OCI-LY7 (cell line): Measurements from ENCODE around the gene TMEM61. TPM values are rescaled to one million over a fixed set of nuclear protein-coding genes. Genes with fewer than 3 reads are reported as not detected.

Source experiments
- BruUV-seq: library from RNA; stranded (reverse); fragments of 400-500 nt; replicated peaks from 2 replicates; lab custom pipeline; 2021; lab: Mats Ljungman, UMichigan
- CTCF ChIA-PET: fragments of 300-600 bp; sonication (Branson Sonifier 250); formaldehyde crosslinking; loops from one replicate; lab custom pipeline; 2022; ENCODE audit warnings: antibody characterized with exemption; ENCODE audit not compliant: unreplicated experiment; lab: Charles Lee
- POLR2A ChIA-PET: fragments of 300-600 bp; sonication (Branson Sonifier 250); formaldehyde crosslinking; loops from one replicate; lab custom pipeline; 2022; ENCODE audit warnings: antibody characterized with exemption; lab: Charles Lee
- DNase-seq: peaks from one replicate; pipeline ENCODE4 v3.0.0-alpha.2; 2015; ENCODE audit warnings: low spot score
- H2AFZ ChIP-seq: fragments of 200-600 bp; sonication (generic), shearing (Covaris generic); 2 replicates; pipeline ENCODE4 v1.6.1; 2014; ENCODE audit warnings: mild to moderate bottlenecking, antibody characterized with exemption, low read length, moderate library complexity
- H3K27ac ChIP-seq: fragments of 200-600 bp; sonication (generic); 2 replicates; pipeline ENCODE4 v1.5.1; 2014; ENCODE audit warnings: mixed run types, low read depth, mild to moderate bottlenecking, moderate library complexity, low read length, inconsistent platforms; ENCODE audit not compliant: poor library complexity, severe bottlenecking
- H3K36me3 ChIP-seq: fragments of 200-600 bp; sonication (generic); 2 replicates; pipeline ENCODE4 v1.6.1; 2014; ENCODE audit warnings: mild to moderate bottlenecking, antibody characterized with exemption, low read length, moderate library complexity, mixed read lengths; ENCODE audit not compliant: insufficient read depth
- H3K4me1 ChIP-seq: fragments of 200-600 bp; sonication (generic); 2 replicates; pipeline ENCODE4 v1.5.1; 2014; ENCODE audit warnings: mild to moderate bottlenecking, low read length; ENCODE audit not compliant: insufficient read depth, poor library complexity, severe bottlenecking
- H3K4me2 ChIP-seq: fragments of 200-600 bp; sonication (generic); 2 replicates; pipeline ENCODE4 v1.6.1; 2014; ENCODE audit warnings: mild to moderate bottlenecking, low read length
- H3K4me3 ChIP-seq: fragments of 200-600 bp; sonication (generic); 2 replicates; pipeline ENCODE4 v1.5.1; 2014; ENCODE audit warnings: mild to moderate bottlenecking, low read depth, low read length; ENCODE audit not compliant: poor library complexity, severe bottlenecking
- H3K79me2 ChIP-seq: fragments of 200-600 bp; sonication (generic); 2 replicates; pipeline ENCODE4 v1.6.1; 2016; ENCODE audit warnings: low read depth, mild to moderate bottlenecking, low read length, moderate library complexity, mixed read lengths; ENCODE audit not compliant: insufficient read depth
- H3K9me2 ChIP-seq: fragments of 200-600 bp; sonication (generic); 2 replicates; pipeline ENCODE4 v1.6.1; 2016; ENCODE audit warnings: mild to moderate bottlenecking, low read length, mixed read lengths; ENCODE audit not compliant: insufficient read depth
- H3K9me3 ChIP-seq: fragments of 200-600 bp; sonication (generic); 2 replicates; pipeline ENCODE4 v1.6.1; 2014; ENCODE audit warnings: mild to moderate bottlenecking, mixed run types, low read length, mixed read lengths
- H4K20me1 ChIP-seq: fragments of 200-600 bp; sonication (generic); 2 replicates; pipeline ENCODE4 v1.6.1; 2014; ENCODE audit warnings: mild to moderate bottlenecking, antibody characterized with exemption, low read length, moderate library complexity, mixed read lengths; ENCODE audit not compliant: insufficient read depth
- EZH2phosphoT487 ChIP-seq: fragments of 200-600 bp; sonication (generic); IDR thresholded peaks from 2 replicates; pipeline ENCODE4 v1.6.1; 2018; ENCODE audit warnings: low read depth, borderline replicate concordance, mild to moderate bottlenecking, mixed run types, antibody characterized with exemption, low read length, moderate library complexity, mixed read lengths
- intact Hi-C: fragments of 100-400 bp; cut with micrococcal nuclease; formaldehyde crosslinking; loops from one replicate; pipeline ENCODE4 v1.10.0; 2022; ENCODE audit not compliant: unreplicated experiment
- total RNA-seq, 2 experiments: library from RNA; depleted of rRNA in 1 of 2; stranded (reverse); fragments of >200 nt in 1 of 2; shearing (Covaris generic) in 1 of 2; gene quantifications; 2 replicates each; pipeline ENCODE4 v1.2.3, GENCODE V29; 2014 to 2022
- TF ChIP-seq, protein P1 (sequence below): fragments of 200-600 bp; sonication (generic); conservative IDR thresholded peaks from 2 replicates; pipeline ENCODE4 v1.5.1; 2014; ENCODE audit warnings: mild to moderate bottlenecking, antibody characterized with exemption, low read length, moderate library complexity, mixed read lengths

Gene TMEM61
- total RNA-seq, 2 experiments from 2014 or later, result not detected

- H3K79me2 ChIP-seq, result no peaks in the 10 kb centered on the region
- H3K9me2 ChIP-seq, result no peaks in the 10 kb centered on the region
- H3K4me2 ChIP-seq, result no peak overlapping the region
- no peak overlapping the region for H3K27ac ChIP-seq
- BruUV-seq, result no TSS peak
- H2AFZ ChIP-seq, result no peak overlapping the region
- no peaks in the 10 kb centered on the region for H3K36me3 ChIP-seq
- H3K4me1 ChIP-seq, result no peaks in the 10 kb centered on the region
- no peak for DNase-seq
- no peaks in the 10 kb centered on the region; the same call in 1 of the 2 replicates for H4K20me1 ChIP-seq
- no peak for TF ChIP-seq EZH2phosphoT487
- TF ChIP-seq, protein P1, sequence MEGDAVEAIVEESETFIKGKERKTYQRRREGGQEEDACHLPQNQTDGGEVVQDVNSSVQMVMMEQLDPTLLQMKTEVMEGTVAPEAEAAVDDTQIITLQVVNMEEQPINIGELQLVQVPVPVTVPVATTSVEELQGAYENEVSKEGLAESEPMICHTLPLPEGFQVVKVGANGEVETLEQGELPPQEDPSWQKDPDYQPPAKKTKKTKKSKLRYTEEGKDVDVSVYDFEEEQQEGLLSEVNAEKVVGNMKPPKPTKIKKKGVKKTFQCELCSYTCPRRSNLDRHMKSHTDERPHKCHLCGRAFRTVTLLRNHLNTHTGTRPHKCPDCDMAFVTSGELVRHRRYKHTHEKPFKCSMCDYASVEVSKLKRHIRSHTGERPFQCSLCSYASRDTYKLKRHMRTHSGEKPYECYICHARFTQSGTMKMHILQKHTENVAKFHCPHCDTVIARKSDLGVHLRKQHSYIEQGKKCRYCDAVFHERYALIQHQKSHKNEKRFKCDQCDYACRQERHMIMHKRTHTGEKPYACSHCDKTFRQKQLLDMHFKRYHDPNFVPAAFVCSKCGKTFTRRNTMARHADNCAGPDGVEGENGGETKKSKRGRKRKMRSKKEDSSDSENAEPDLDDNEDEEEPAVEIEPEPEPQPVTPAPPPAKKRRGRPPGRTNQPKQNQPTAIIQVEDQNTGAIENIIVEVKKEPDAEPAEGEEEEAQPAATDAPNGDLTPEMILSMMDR, result no peak
- intact Hi-C loops, result no loop called here
- H3K9me3 ChIP-seq, result no peaks in the 10 kb centered on the region
- CTCF ChIA-PET, result interaction anchor here (0.7 kb wide), 1 partner anchor 19 kb away, joined by 3 read pairs; no protein-coding TSS in a partner anchor
- POLR2A ChIA-PET, result interaction anchor here (0.7 kb wide), 1 partner anchor 458 kb away, joined by 3 read pairs; no protein-coding TSS in a partner anchor
- H3K4me3 ChIP-seq, result no peak overlapping the region
Observed at GRCh38 chr1:55015731-55016620, 35.5 kb downstream of the TMEM61 start.

GRCh38 chr1:55018395-55018794 is 38.0 kb downstream of the TMEM61 start:
- intact Hi-C loops, result no loop called here
- no TSS peak for BruUV-seq

More at GRCh38 chr1:55018395-55018794, 38.0 kb downstream of the TMEM61 start:
- H3K9me2 ChIP-seq, result no peaks in the 10 kb centered on the region
- H2AFZ ChIP-seq, result no peak overlapping the region
- H3K36me3 ChIP-seq, result no peaks in the 10 kb centered on the region
- ChIA-PET POLR2A (interaction anchor here (0.7 kb wide), 1 partner anchor 59 kb away, joined by 3 read pairs; no protein-coding TSS in a partner anchor), CTCF (no interaction called here)
- H4K20me1 ChIP-seq, result no peaks in the 10 kb centered on the region; the same call in 1 of the 2 replicates
- H3K27ac ChIP-seq, result no peak overlapping the region
- no peak overlapping the region for H3K4me3 ChIP-seq
- H3K9me3 ChIP-seq, result no peaks in the 10 kb centered on the region
- no peak for TF ChIP-seq EZH2phosphoT487
- TF ChIP-seq, protein P1, result no peak
- H3K4me1 ChIP-seq, result no peaks in the 10 kb centered on the region
- no peaks in the 10 kb centered on the region for H3K79me2 ChIP-seq
- DNase-seq, result no peak
- H3K4me2 ChIP-seq, result no peak overlapping the region
